ENCODE results near the gene CAST.

- no peak for TF ChIP-seq POLR2A (IDR thresholded peaks at IDR 0.05; ENCODE audit: low read length)
- TF ChIP-seq GATA1 (IDR thresholded peaks at IDR 0.05; ENCODE audit: low read depth, low read length), result no peak
These were observed 89.3 kb downstream of the CAST start for GRCh38 chr5:96751203-96752169.

All from erythroblast (primary cell).